GM13977 (cell line): ENCODE measurements around the gene TDRKH.

Experiments
- DNase-seq: peaks from one replicate; pipeline ENCODE4 v3.0.0; 2012; ENCODE audit warnings: low spot score
- in situ Hi-C: fragments of 300-500 bp; cut with MboI; formaldehyde crosslinking; loops from one replicate; pipeline ENCODE4 v1.12.0; 2022; ENCODE audit warnings: low sequenced_read_pairs, low pct_unique_long_range_greater_than_20kb, mixed read lengths, inconsistent platforms; ENCODE audit not compliant: unreplicated experiment
- TF ChIP-seq, protein P1 (sequence below): IDR thresholded peaks from 2 replicates; pipeline ENCODE4 v1.5.1; 2012; ENCODE audit warnings: mild to moderate bottlenecking, control low read depth; ENCODE audit not compliant: insufficient read depth; ENCODE audit errors: extremely low read depth, missing control alignments

TDRKH gene

DNA sequence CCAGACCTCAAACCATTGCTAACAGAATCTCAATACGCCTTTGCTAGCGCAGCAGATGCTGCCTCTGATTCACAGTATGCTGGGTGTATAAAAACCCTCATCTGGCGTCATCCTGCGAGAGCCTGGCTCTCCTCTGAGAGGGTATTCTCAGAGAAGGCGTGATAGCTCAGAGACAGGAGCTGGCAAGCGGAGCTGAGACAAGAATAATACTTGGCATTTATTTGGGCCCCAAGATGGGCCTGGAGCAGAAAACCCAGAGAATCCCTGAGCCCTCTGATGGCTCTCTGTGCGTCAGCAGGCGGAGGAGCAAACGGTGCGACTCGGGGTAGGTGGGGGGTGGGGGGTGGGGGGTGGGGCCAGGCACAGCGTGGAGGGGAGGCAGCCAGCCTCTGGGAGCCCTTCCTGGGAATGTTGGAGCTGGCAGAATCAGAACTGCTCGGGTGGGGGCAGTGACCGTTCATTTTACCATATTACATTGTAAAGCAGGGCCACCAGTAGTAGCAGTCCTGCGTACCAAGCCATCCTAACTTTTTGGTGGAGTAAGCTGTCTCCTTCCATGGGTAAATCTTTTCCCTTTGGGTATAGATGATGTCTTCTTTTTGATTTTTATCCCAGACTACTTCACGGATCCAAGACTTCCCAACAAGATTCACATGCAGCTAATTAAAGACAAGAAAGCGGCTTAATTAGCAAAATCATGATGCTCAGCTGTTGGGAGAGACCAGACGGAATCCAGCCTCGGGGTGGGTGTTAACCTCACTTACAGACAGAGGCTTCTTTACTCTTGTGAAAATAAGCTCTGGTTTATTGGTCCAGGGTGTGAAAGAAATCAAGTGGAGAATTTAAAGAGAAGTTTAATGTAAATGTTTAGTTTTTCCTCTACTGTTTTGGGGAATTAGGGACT is 61.9 kb downstream of the TDRKH start:
- no peak for DNase-seq
- in situ Hi-C loops, result no loop called here
- TF ChIP-seq, protein P1, sequence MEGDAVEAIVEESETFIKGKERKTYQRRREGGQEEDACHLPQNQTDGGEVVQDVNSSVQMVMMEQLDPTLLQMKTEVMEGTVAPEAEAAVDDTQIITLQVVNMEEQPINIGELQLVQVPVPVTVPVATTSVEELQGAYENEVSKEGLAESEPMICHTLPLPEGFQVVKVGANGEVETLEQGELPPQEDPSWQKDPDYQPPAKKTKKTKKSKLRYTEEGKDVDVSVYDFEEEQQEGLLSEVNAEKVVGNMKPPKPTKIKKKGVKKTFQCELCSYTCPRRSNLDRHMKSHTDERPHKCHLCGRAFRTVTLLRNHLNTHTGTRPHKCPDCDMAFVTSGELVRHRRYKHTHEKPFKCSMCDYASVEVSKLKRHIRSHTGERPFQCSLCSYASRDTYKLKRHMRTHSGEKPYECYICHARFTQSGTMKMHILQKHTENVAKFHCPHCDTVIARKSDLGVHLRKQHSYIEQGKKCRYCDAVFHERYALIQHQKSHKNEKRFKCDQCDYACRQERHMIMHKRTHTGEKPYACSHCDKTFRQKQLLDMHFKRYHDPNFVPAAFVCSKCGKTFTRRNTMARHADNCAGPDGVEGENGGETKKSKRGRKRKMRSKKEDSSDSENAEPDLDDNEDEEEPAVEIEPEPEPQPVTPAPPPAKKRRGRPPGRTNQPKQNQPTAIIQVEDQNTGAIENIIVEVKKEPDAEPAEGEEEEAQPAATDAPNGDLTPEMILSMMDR, result no peak

DNA sequence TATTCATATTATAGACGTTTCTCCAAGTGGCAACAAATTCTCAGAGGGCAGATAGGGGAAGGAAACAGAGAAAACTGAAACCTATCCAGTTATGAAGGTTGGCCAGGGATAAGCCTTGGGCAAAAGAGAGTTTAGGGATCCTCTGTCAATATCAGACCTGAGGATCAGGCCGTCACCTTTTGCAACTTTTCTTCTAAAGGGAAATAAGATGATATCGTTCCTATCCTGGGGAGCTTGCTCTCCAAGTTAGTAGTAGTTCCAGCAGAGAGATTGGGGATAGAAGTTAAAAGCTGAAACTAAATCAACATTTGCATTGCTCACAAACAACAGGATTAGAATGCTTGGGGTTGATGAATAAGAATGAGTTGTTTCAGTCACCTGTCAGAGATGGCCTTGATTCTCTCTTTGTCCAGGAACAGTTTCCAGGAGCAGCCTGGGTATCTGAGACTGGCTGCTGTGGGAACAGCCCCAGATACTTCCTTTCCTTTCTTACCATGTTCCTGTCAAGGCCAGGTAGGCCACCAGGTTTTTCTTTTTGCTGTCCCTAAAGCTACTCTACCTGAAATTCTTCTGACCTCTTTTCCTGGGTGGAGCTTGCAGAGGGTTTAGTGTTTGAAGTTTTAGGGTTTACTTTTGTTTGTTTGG is 66.5 kb downstream of the TDRKH start:
- in situ Hi-C loops, result no loop called here
- TF ChIP-seq, protein P1, result no peak
- peak; percentile 3 for DNase-seq
